ENCODE data around the gene RNF220. TPM values are rescaled to one million over a fixed set of nuclear protein-coding genes. Genes with fewer than 3 reads are reported as not detected.
A peak's percentile ranks its signal among the peaks of the same experiment; 100 is the strongest.

The RNF220 gene
- polyA plus RNA-seq, 1 donor = 58.9 TPM

DNA sequence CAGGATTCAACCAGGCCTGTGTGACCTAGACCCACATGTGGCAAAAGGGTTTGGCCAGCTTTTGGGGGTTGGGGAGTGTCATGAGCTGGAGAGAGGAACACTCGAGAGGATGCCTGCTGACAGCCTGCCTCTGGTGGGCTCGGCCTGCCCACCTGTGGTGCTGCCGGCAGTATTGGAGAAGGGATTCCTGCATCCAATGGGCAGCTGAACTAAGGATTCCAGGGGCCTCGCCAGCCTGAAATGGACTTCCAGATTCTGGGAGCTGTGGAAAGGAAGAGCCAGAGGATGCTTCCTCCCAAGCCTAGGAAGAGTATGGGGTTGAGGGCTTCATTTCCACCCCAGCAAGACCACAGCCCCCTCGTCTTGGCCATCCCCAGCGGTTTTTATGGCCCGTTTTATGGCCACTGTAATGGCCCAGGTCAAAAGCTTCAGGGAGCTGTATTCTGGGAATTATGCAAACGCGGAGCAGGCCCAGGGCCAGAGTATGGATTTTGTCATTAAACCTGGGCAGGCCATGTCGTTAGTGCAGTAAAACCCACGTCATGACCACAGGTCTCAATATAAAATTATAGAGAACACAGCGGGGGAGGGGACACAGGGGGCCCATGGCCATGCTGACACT lies 205.6 kb downstream of the RNF220 start:
- no peak for DNase-seq (ENCODE audit: low read depth)

DNA sequence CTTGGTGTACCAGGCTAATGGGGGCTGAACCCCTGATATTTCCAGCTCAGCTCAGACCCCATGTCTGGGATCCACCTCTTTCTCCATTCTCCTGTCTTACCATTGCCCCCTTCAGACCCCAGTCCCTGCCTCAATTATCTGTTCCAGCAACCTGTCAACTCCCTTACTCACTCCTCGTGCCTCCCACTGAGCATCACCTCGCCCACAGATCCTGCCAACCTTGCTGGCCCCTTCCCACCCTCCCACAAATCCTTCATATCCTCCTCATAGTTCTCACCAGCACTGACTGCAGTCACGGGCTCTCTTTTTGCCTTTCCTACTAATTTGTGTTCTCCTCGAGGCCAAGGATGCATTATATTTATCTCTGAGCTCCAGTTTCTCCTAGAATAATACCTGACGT lies 206.4 kb downstream of the RNF220 start:
- DNase-seq (ENCODE audit: low read depth) = no peak

DNA sequence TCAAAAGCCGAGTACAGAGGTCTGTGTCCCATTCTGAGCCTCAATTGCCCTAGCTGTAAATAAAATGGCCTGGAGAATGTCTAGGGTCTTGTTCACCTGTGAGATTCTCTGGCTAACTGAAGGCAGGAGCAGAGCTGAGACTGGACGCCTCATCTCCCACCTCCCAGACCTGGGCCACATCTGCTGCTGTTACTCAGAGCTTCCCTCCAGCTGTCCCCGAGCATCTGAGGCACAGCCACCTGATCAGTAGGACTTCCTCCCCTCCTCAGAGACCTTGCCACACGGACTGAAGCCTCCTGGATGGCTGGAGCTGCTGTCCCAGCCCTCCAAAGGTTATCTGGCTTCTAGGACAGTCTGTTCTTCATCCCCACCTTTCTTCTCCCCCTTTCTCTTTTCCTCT lies 206.8 kb downstream of the RNF220 start:
- no peak for DNase-seq (ENCODE audit: low read depth)

DNA sequence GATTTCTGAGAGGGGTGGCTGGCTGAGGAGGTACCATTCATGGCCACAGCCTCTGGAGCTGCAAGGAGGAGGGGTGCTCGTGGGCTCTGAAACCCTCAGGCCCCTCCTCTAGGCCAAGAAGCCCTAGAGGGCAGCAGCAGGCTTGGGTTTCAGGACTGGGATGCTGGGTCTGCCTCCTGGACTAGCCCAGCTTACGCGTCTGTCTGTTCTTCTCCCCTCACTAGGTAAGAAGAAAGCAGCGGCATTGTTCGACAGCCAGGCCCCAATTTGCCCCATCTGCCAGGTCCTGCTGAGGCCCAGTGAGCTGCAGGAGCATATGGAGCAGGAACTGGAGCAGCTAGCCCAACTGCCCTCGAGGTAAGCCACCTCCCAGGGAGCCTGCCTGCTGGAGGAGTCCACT lies 208.9 kb downstream of the RNF220 start:
- DNase-seq (ENCODE audit: low read depth) = no peak

DNA sequence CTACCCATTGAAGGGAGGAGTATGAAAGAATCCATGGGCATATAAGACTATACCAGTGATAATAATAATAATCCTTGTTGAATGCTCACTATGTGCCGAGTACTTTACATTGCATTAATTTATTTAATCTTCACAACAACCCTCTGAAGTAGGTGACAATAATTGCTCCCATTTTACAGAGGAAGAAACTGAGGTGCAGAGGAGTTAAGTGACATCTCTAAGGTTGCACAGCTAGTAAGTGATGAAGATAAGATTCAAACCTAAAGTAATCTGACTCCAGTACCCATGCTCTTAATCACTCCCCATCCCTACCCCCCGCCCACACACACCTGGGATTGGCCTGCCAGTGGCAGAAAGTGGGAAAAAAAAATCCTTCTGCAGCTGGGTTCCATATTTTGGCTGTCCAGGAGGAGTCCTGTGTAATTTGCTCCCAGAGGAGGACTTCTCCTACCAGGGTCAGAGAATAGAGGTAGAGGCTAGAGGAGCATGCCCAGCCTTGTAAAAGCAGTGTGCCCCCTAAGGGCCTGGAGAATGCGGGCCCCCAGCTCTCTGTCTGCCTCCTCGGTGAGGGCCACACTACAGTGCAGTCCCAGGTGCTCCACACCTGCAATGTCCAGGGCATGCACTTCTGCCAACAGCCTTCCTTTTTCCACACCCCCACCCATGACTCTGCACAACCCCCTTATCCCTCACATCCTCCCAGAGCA lies 211.4 kb downstream of the RNF220 start:
- DNase-seq (ENCODE audit: low read depth) = no peak

DNA sequence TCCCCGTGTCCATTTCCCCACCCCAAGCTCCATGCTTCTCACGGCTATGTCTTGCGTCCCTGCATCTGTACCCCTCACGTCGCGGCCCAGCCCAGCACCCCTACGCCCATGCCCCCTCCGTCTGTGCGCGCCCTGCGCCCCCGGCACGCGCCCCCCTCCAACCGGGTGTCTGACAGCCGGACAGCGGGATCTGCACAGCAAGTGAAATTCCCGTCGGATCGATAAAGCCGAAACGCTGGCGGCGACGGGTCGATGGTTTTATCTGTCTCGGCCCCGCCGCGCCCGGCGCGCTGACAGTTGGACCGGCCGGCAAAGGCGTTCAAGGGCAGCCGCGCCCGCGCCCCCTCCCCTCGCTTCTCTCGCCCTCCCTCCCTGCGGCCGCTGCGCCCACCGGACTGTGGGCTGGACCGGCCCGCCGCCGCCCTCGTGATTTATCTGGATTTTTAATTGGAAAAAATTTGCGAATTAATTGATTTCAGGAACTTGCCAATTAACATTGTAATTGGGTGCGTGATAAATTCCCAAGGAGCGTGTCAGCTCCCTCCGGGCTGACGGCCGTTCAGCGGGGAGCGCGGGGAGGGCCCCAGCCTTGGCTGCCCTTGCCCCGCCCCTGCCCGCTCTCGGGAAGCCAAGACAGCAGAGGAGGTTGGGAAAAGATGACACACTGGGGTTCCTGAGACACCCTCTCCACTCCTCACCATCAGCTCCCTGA lies 212.1 kb downstream of the RNF220 start:
- no peak for DNase-seq (ENCODE audit: low read depth)

DNA sequence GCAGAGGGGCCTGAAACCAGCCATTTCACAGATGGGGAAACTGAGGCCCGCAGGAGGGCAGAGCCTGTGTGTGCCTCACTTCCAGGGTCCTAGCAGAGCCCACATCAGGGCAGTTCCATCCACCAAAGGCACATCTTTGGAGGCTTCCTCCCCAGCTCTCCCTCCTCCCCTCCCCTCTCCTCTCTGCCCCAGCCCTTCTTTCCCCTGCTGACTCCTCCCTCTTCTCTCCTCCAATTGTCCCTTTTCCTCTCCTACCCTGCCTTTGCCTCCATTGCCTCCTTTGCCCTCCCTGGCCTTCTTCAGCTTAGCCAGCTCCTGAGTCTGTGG lies 212.6 kb downstream of the RNF220 start:
- no peak for DNase-seq (ENCODE audit: low read depth)

DNA sequence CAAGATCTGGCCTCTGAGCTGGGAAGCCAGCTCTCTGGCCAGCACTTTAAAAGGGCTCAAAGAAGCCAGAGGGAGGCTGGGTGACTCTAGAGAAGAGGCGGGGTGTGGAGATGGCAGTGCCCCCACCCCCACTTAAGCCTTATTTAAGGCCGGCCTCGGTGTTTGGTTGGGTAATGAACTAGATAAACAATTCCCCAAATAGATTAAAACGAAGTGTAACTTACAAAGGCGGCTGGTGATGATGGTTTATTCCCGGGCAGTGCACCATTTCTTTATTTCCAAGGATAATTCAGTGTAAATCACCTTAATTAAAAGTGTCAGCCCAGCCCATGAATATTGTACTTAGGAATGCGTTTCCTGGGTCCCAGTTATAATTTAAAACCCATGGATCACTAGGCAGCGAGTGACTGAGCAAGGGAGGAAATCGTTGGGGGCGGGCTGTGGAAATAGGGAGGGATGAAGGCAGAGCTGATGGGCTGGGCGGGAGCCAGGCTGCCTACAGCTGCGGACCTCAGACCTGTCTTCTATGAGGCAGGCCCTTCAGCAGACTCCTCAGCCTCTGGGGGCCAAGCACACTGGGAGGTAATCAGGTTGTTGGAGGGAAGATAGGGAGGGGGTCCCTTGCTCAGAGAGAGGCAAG lies 214.3 kb downstream of the RNF220 start:
- no peak for DNase-seq (ENCODE audit: low read depth)

DNA sequence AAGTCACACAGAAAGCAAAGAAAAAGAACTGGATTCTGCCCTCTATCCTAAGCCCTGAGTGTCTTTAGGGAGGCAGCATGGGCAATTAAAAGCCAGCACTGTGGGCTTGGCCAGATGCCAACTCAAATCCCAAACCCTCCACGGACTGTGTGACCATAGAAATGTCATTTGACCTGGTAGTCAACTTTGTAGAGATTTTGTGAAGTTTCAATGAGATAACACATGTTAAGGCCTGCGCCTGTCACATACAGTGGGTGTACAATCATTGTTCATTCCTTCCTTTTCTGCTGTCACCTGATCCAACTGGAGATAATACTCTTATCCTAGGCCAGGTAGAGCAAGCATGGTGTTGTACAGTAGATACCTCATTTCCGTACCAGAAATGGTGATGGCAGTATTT lies 215.0 kb downstream of the RNF220 start:
- no peak for DNase-seq (ENCODE audit: low read depth)

DNA sequence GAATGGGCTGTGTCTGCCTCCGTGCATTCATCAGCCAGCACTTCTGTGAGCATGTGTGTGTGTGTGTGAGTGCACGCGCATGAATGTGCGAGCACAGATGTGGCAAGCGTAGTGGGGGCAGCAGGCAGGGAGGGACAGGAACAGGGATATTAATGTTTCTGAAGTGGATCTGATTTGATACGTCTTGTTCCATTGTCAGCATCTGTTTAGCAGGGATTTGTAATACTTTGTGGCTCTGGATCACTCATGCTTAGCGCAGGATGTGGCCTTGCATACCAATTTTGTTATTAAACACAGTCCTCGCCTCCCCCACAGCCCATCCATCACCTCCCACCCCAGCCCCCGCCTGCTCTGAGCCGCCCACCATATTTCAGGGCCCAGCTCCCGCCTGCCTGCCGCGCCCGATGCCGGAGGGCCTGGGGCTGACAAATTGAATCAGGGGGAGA lies 216.8 kb downstream of the RNF220 start:
- no peak for DNase-seq (ENCODE audit: low read depth)

DNA sequence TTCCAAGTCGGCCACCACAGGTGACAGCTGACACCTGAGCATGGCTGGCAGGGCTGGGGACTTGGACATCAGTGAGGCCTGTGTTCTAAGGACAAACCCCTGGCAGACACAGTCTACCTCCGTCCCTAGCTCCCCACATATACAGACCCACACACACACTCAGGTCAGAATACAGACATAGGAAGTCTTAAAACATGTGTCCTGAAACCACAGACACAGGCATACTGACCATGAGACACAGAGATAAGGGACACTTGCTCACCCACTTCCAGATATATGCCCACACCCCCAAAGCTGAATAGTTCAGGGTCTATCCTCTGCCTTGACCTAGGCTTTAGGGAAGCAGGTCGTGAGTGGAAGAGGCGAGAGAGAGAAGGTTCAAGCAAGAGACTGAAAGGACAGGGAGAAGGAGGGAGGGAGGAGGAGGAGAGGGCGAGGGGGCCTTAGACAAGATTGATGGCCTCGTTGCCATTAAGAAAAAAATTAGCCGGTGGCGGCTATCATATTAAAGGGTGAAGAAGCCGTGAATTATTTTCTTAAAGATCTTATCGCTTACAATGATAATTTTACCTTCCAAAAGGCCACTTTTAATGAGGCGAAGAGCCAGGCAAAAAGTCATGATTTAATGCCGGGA lies 219.3 kb downstream of the RNF220 start:
- no peak for DNase-seq (ENCODE audit: low read depth)

DNA sequence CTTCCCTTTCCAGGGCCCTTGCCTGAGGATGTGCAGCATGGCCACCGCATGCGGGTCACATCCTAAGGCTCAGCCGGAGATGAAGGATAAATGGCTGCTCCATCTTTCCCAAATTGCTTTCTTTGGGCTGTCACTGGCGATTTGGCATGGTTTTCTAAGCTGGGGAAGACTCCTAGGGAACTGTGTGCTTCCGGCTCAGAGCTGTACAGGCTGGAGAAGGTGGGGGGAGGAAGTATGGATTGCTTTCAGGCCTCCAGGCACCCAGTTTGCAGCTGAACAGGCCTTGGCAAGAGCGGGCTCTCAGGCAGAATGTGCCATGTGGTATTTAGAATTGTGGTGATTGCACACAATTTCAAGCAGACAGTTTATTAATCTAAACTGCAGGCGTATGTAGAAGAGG lies 220.3 kb downstream of the RNF220 start:
- DNase-seq (ENCODE audit: low read depth) = no peak

DNA sequence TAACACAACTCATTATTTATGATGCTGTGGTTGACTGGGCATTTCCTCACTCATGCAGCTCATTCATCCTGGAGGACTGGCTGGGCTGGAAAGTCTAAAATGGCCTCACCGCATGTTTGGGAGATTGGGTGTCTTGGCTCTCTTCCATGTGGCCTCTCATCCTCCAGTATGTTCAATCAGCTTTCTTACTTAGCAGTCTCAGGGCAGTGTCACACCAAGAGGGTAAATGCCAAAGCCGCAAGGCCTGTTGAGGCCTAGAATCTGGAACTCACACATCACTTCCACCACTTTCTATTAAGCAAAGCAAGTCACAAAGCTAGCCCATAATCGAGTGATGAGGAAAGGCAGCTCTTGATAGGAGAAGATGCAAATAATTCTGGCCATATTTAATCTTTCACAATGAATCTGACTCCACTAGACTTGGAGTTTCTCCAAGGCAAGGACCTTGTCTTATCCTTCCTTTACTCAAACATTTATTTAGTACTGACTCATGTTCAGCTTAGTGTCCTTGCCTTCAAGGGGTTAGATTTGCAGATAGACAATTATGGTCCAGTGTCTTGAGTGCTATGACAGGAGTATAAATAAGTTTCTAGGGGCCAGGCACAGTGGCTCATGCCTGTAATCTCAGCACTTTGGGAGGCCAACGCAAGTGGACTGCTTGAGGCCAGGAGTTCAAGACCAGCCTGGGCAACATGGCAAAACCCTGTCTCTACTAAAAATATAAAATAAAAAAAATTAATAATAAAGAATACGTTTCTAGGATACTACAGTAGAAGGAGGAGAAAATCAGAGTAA lies 224.1 kb downstream of the RNF220 start:
- no peak for DNase-seq (ENCODE audit: low read depth)

DNA sequence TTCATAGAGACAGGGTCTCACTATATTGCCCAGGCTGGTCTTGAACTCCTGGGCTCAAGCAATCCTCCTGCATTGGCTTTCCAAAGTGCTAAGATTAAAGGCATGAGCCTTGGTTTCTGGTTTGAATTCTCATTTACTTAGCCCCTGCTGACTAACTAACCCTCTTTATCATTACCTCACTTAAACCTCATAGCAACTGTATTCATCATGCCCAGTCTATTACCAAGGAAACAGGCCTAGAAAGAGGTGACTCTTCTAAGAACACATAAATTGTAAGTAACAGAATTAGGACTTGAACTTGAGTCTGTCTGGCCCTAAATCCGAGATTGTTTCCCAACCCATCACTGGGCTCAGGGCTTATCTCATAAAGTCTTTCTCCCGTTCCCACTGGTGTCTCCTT lies 225.1 kb downstream of the RNF220 start:
- no peak for DNase-seq (ENCODE audit: low read depth)

DNA sequence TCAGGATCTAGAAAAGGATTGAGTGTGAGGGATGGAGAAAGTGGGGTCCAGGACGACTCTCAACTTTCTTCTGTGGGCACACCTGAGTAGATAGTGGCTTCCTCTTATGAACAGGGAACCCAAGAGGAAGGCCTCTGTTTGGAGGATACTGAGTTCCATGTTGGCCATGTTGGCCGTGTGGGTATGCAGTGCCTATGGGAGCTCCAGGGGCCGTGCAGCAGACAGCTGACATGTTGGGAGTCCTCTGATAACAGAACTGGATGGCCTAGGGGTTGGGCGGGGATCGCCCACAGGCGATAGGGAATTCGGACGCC lies 226.2 kb downstream of the RNF220 start:
- no peak for DNase-seq (ENCODE audit: low read depth)

DNA sequence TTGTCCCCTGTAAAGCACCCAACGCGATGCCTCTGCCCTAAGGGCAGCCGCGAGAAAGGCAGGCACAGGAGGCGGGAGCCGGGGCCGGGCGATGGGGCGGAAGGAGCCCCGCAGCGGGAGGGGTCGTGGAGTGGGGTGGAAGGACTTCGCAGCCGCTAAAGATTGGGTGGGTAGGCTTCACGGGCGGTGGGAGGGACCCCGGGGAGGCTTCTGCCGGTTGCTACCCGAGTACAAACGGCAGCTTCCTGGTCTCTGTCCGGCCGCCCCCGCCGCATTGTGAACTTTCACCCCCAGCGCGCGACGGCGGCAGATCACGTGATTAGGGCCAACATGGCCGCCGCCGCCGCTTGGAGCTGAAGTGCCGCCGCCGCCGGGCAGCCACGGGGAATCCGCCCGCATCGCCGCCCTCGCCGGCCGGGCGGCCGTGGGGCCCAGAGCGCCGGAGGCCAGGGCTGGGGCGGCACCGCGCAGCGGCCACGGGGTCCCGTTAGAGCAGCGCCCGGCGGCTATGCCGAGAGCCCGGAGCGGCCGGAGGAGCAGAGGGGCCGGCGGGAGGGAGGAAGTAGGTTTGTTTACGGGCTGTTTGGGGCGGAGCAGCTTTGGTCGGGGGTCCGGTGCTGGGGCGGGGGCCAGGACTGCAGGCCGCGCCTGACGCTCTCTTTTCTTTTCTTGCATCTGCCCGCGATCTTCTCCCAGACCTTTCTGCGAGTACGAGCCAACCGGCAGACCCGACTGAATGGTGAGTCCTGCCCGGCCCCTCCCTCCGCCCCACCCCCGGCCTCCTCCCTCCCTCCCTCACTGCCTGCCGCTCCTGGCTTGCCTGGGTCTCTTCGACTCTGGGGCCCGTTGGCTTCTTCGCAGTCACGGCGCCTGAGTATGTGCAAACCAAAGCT lies 226.8 kb downstream of the RNF220 start:
- peak; percentile 59 for DNase-seq (ENCODE audit: low read depth)

DNA sequence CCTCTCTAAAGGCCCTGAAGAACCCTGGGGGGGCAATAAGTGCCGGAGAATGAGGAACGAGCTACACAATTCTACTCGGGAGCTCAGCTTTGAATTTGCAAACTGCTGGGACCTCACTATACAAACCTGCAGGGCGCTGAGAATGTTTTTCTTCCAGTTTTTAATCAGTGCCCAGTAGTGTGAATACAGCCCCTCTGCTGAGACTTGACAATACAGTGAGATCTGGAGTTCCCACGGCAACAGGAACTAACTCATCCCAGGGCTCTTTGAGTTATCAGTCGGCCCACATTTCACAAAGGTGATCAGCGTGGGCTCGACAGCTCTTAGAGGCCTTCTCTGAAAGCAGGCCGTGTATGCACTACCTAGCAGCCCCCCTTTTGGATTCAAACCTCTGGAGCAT lies 227.5 kb downstream of the RNF220 start:
- no peak for DNase-seq (ENCODE audit: low read depth)

DNA sequence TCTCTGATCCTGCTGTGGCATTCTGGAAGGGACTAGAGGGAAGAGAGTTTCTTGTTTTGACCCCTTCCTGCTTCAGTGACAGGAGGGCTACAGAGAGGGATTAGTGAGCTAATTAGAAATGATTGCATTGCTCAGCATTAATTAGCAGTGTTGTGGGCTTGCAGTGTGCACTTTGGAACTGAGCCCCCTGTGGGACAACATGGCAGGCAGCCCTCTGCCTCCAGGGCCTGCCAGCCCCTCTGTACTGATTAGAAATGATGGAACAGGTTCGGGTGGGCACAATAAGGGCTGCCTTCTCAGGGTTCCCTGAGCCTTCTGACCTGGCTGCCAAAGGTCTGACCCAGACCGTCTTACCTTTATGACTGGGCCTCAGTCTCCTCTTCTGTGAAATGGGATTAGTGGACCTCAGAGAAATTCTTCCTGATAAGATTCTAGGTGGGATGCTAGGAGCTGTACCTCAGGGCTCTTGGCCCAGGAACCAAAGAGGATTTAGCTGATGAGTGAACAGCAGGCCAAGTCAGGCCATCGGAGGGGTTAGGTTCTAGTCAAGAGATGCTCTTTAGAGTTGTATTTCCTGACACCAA lies 229.6 kb downstream of the RNF220 start:
- no peak for DNase-seq (ENCODE audit: low read depth)

DNA sequence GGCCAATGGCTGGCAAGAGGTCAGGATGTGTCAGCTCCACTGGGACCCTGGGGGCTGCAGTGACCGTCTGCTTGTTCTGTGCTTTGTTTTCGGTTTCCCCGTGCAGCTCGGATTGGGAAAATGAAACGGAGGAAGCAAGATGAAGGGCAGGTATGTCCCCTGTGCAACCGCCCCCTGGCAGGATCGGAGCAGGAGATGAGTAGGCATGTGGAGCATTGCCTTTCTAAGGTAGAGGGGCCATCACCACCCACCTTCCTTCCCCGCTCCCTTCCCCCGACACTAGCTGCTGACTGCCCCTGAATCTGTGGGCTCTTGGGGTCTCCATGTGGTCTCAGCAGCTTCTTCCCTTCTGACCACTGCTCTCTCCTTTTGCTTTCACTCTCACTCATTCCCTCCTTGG lies 230.4 kb downstream of the RNF220 start:
- no peak for DNase-seq (ENCODE audit: low read depth)

DNA sequence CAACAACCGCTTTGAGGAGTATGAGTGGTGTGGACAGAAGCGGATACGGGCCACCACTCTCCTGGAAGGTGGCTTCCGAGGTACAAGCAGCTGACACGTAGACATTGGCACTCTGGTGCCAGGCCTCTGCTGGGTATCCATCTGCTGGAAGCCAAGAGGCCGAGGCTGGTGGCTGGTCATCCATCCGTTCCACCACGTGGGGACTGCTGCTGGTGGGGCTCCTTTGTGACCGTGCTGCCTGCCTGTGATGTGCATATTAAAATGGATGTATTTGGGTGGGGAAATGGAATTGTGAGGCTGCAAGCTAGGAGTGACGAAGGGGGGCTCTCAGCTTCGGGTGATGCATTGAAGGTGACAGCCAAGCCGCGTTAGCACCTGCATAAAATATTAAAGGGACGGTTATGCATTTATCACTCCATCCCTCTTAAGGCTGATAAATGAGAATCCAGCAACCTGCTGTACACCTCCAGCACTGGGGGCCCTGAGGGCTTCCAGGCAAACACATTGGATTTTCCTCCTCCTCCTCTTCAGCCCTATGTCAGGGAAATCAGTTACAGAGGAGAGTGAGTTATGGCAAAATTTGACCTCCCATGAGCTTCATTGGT lies 231.1 kb downstream of the RNF220 start:
- DNase-seq (ENCODE audit: low read depth) = no peak
